ENCODE data around the gene CMTM5. TPM values are rescaled to one million over a fixed set of nuclear protein-coding genes. Genes with fewer than 3 reads are reported as not detected.

The CMTM5 gene
- total RNA-seq, 4 donors from 2014 or later: not detected

DNA sequence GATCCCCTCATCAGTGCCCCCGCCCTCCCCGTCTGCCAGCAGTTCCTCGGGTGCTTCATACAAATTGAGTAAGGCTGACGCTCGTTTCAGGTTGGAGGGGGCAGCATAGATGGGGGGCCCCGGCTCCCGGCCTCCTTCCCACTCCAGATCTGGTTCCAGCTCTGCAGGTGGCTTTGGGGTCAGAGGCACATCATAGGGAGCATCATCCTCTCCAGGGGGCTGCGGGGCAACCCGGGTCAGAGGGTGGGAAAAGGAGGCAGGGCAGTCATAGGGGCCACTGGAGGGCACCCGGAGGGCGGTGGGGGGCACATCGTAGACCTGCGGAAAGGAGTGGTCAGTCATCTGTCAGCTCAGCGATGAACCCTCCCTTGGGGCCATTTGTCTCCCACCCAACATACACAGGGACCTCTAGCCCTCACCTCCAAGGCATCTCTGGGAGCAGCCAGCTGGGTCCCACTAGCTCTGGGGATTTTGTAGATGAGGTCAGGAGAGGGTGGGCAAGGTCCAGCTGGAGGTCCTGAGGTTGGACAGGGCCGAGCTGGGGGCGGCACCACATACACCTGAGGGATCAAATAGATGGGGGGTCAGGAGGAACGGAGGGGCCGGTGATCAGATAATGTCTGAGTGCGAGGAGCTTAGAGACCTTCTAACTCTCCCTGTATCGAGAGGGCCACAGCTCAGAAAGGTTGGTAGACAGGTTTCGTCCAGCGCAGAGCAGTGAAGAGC lies 17.0 kb upstream of the CMTM5 start:
- no peak for TF ChIP-seq POLR2A (IDR thresholded peaks at IDR 0.05)
- TF ChIP-seq, protein P1, sequence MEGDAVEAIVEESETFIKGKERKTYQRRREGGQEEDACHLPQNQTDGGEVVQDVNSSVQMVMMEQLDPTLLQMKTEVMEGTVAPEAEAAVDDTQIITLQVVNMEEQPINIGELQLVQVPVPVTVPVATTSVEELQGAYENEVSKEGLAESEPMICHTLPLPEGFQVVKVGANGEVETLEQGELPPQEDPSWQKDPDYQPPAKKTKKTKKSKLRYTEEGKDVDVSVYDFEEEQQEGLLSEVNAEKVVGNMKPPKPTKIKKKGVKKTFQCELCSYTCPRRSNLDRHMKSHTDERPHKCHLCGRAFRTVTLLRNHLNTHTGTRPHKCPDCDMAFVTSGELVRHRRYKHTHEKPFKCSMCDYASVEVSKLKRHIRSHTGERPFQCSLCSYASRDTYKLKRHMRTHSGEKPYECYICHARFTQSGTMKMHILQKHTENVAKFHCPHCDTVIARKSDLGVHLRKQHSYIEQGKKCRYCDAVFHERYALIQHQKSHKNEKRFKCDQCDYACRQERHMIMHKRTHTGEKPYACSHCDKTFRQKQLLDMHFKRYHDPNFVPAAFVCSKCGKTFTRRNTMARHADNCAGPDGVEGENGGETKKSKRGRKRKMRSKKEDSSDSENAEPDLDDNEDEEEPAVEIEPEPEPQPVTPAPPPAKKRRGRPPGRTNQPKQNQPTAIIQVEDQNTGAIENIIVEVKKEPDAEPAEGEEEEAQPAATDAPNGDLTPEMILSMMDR (IDR thresholded peaks at IDR 0.05): no peak
- no peak for DNase-seq
- Histone ChIP-seq H3K27me3 (no peaks in the 10 kb centered on the region), H3K4me1 (peaks cover 0 to 9% (median 0%) of the 10 kb centered on the region in 4 donors), H3K36me3 (no peaks in the 10 kb centered on the region), H3K9me3 (no peaks in the 10 kb centered on the region), H3K4me3 (no peak overlapping the region), H3K27ac (no peak overlapping the region)

GRCh38 chr14:23360496-23360895 lies 16.4 kb upstream of the CMTM5 start:
- Histone ChIP-seq H3K27ac (peak overlapping the region in 1 of 4 donors; percentile 50), H3K4me3 (no peak overlapping the region), H3K9me3 (no peaks in the 10 kb centered on the region), H3K36me3 (no peaks in the 10 kb centered on the region), H3K4me1 (peaks cover 0 to 9% (median 0%) of the 10 kb centered on the region in 4 donors), H3K27me3 (peaks cover 0 to 4% of the 10 kb centered on the region in 2 donors)
- peak in 1 of 3 donors; percentile 39 for DNase-seq
- no peak for TF ChIP-seq POLR2A (IDR thresholded peaks at IDR 0.05)
- TF ChIP-seq, protein P1 (IDR thresholded peaks at IDR 0.05): no peak

GRCh38 chr14:23361320-23361719 lies 15.5 kb upstream of the CMTM5 start:
- peak overlapping the region in 1 of 4 donors; percentile 50 for H3K27ac ChIP-seq
- H3K4me1 ChIP-seq: peaks cover 0 to 9% (median 0%) of the 10 kb centered on the region in 4 donors
- no peak overlapping the region for H3K4me3 ChIP-seq
- H3K9me3 ChIP-seq: no peaks in the 10 kb centered on the region
- H3K36me3 ChIP-seq: no peaks in the 10 kb centered on the region
- TF ChIP-seq, protein P1 (IDR thresholded peaks at IDR 0.05): no peak
- TF ChIP-seq POLR2A (IDR thresholded peaks at IDR 0.05): no peak
- DNase-seq: no peak
- peaks cover 0 to 6% of the 10 kb centered on the region in 2 donors for H3K27me3 ChIP-seq

GRCh38 chr14:23361763-23362162 lies 15.1 kb upstream of the CMTM5 start:
- Histone ChIP-seq H3K36me3 (no peaks in the 10 kb centered on the region), H3K4me3 (no peak overlapping the region), H3K9me3 (no peaks in the 10 kb centered on the region), H3K4me1 (peaks cover 0 to 9% (median 0%) of the 10 kb centered on the region in 4 donors), H3K27ac (peak overlapping the region in 2 of 4 donors; percentile 16 to 50), H3K27me3 (peaks cover 0 to 6% of the 10 kb centered on the region in 2 donors)
- TF ChIP-seq, protein P1 (IDR thresholded peaks at IDR 0.05): no peak
- TF ChIP-seq POLR2A (IDR thresholded peaks at IDR 0.05): no peak
- no peak for DNase-seq

DNA sequence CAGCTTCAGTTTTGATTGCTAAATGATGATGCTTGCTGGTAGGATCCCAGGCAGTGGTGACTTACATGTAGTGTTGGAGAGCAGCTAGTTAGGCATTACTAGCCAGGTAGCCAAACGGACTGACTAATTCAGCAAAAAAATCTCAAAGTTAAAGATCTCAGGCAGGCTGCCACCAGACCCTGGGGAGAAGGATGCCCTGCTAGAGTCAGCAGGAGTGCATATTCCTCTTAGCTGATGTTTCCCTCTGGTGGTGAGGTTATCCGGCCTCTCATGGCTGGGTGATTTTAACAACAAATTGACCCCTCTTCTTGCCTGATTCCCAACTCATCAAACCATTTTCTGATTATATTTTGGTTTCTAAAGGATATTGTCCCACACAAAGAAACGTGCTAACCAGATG lies 14.6 kb upstream of the CMTM5 start:
- peaks cover 0 to 6% of the 10 kb centered on the region in 2 donors for H3K27me3 ChIP-seq
- peaks cover 0 to 9% (median 0%) of the 10 kb centered on the region in 4 donors for H3K4me1 ChIP-seq
- no peaks in the 10 kb centered on the region for H3K9me3 ChIP-seq
- TF ChIP-seq, protein P1 (IDR thresholded peaks at IDR 0.05): no peak
- H3K36me3 ChIP-seq: no peaks in the 10 kb centered on the region
- no peak for DNase-seq
- peak overlapping the region in 1 of 4 donors; percentile 16 for H3K27ac ChIP-seq
- H3K4me3 ChIP-seq: no peak overlapping the region
